H9 (cell line): ENCODE data around the gene CCDC169. TPM values are rescaled to one million over a fixed set of nuclear protein-coding genes. Genes with fewer than 3 reads are reported as not detected.

Source experiments
- DNase-seq: peaks from one replicate; pipeline ENCODE4 v3.0.0-alpha.2; 2017
- H2AFZ ChIP-seq: one replicate; pipeline ENCODE4 v1.6.1; 2013; ENCODE audit warnings: mild to moderate bottlenecking, low read length, control low read depth, moderate library complexity
- H2AK5ac ChIP-seq: 2 replicates; pipeline ENCODE4 v1.6.1; 2013; ENCODE audit warnings: low read length, control low read depth, mixed read lengths; ENCODE audit not compliant: insufficient read length
- H2BK120ac ChIP-seq: one replicate; pipeline ENCODE4 v1.6.1; 2013; ENCODE audit warnings: low read depth, mild to moderate bottlenecking, low read length, control low read depth, inconsistent platforms; ENCODE audit not compliant: poor library complexity, severe bottlenecking
- H2BK12ac ChIP-seq: 2 replicates; pipeline ENCODE4 v1.6.1; 2013; ENCODE audit warnings: low read length, control low read depth, mixed read lengths, low read depth; ENCODE audit not compliant: insufficient read length
- H2BK15ac ChIP-seq: 2 replicates; pipeline ENCODE4 v1.6.1; 2013; ENCODE audit warnings: low read depth, low read length, control low read depth
- H2BK20ac ChIP-seq: one replicate; pipeline ENCODE4 v1.6.1; 2013; ENCODE audit warnings: low read depth, mild to moderate bottlenecking, low read length, control low read depth, inconsistent platforms; ENCODE audit not compliant: poor library complexity, severe bottlenecking
- H2BK5ac ChIP-seq: 2 replicates; pipeline ENCODE4 v1.6.1; 2013; ENCODE audit warnings: low read length, control low read depth, mixed read lengths; ENCODE audit not compliant: insufficient read length
- H3K14ac ChIP-seq: 2 replicates; pipeline ENCODE4 v1.6.1; 2013; ENCODE audit warnings: low read length, control low read depth; ENCODE audit not compliant: insufficient read depth
- H3K18ac ChIP-seq: 2 replicates; pipeline ENCODE4 v1.6.1; 2013; ENCODE audit warnings: low read depth, mild to moderate bottlenecking, mixed read lengths, low read length, control low read depth; ENCODE audit not compliant: insufficient read length
- H3K23ac ChIP-seq: 2 replicates; pipeline ENCODE4 v1.6.1; 2013; ENCODE audit warnings: low read length, control low read depth, mixed read lengths, low read depth; ENCODE audit not compliant: insufficient read length
- H3K23me2 ChIP-seq: 2 replicates; pipeline ENCODE4 v1.6.1; 2013; ENCODE audit warnings: low read depth, mild to moderate bottlenecking, mixed read lengths, low read length, control low read depth; ENCODE audit not compliant: insufficient read length, poor library complexity, severe bottlenecking
- H3K27ac ChIP-seq: 2 replicates; pipeline ENCODE4 v1.5.1; 2013; ENCODE audit warnings: low read length, control low read depth, mixed read lengths, low read depth; ENCODE audit not compliant: insufficient read length
- H3K27me3 ChIP-seq: 2 replicates; pipeline ENCODE4 v1.6.1; 2013; ENCODE audit warnings: low read length, control low read depth, inconsistent platforms; ENCODE audit not compliant: insufficient read depth
- H3K4ac ChIP-seq: 2 replicates; pipeline ENCODE4 v1.6.1; 2013; ENCODE audit warnings: low read depth, mild to moderate bottlenecking, control low read depth, inconsistent platforms, low read length, moderate library complexity
- H3K4me1 ChIP-seq: 2 replicates; pipeline ENCODE4 v1.6.1; 2013; ENCODE audit warnings: low read length, control low read depth, inconsistent platforms; ENCODE audit not compliant: insufficient read depth
- H3K4me2 ChIP-seq: 2 replicates; pipeline ENCODE4 v1.6.1; 2013; ENCODE audit warnings: low read length, control low read depth, mixed read lengths; ENCODE audit not compliant: insufficient read length, insufficient read depth
- H3K56ac ChIP-seq: 2 replicates; pipeline ENCODE4 v1.6.1; 2013; ENCODE audit warnings: low read depth, mild to moderate bottlenecking, mixed read lengths, low read length, control low read depth; ENCODE audit not compliant: insufficient read length
- H3K79me1 ChIP-seq: 2 replicates; pipeline ENCODE4 v1.6.1; 2013; ENCODE audit warnings: low read depth, mild to moderate bottlenecking, moderate library complexity, low read length, control low read depth, inconsistent platforms; ENCODE audit not compliant: insufficient read depth, poor library complexity, severe bottlenecking
- H3K79me2 ChIP-seq: 2 replicates; pipeline ENCODE4 v1.6.1; 2013; ENCODE audit warnings: low read length, control low read depth, inconsistent platforms; ENCODE audit not compliant: insufficient read depth
- H3K9ac ChIP-seq: 2 replicates; pipeline ENCODE4 v1.6.1; 2013; ENCODE audit warnings: low read length, control low read depth, mixed read lengths; ENCODE audit not compliant: insufficient read length; ENCODE audit errors: extremely low read depth
- H3K9me3 ChIP-seq: one replicate; pipeline ENCODE4 v1.6.1; 2013; ENCODE audit warnings: low read depth, low read length, inconsistent platforms; ENCODE audit not compliant: control insufficient read depth
- H3T11ph ChIP-seq: one replicate; pipeline ENCODE4 v1.6.1; 2013; ENCODE audit warnings: mild to moderate bottlenecking, low read length, control low read depth, inconsistent platforms
- H4K20me1 ChIP-seq: one replicate; pipeline ENCODE4 v1.6.1; 2013; ENCODE audit not compliant: control insufficient read depth, insufficient read length, insufficient read depth
- H4K5ac ChIP-seq: 2 replicates; pipeline ENCODE4 v1.6.1; 2013; ENCODE audit warnings: low read depth, mild to moderate bottlenecking, mixed read lengths, low read length, control low read depth; ENCODE audit not compliant: insufficient read length
- H4K8ac ChIP-seq: replicated peaks from 2 replicates; pipeline ENCODE4 v1.6.1; 2013; ENCODE audit warnings: low read length, control low read depth, mixed read lengths, low read depth; ENCODE audit not compliant: insufficient read length
- H4K91ac ChIP-seq: 2 replicates; pipeline ENCODE4 v1.6.1; 2013; ENCODE audit warnings: low read depth, mild to moderate bottlenecking, moderate library complexity, mixed read lengths, low read length, control low read depth; ENCODE audit not compliant: insufficient read length
- H3K27ac Mint-ChIP-seq, 3 experiments: 2 replicates in 2 of 3; 3 replicates in 1 of 3; pipeline ENCODE4 v1.8.0; 2020 to 2021; ENCODE audit warnings: mixed read lengths in 3 of 3, mild to moderate bottlenecking in 1 of 3, moderate library complexity in 1 of 3
- H3K27me3 Mint-ChIP-seq: 2 replicates; pipeline ENCODE4 v1.8.0; 2021; ENCODE audit warnings: low read depth, mild to moderate bottlenecking, moderate library complexity, mixed read lengths
- H3K36me3 Mint-ChIP-seq, 3 experiments: 2 replicates in 2 of 3; 3 replicates in 1 of 3; pipeline ENCODE4 v1.8.0; 2020 to 2021; ENCODE audit warnings: low read depth in 3 of 3, mixed read lengths in 3 of 3; ENCODE audit not compliant: insufficient read depth in 1 of 3
- H3K4me1 Mint-ChIP-seq, 2 experiments: 2 replicates each; pipeline ENCODE4 v1.8.0; 2020; ENCODE audit warnings: mixed read lengths in 2 of 2
- H3K4me3 Mint-ChIP-seq, 2 experiments: 2 replicates in 1 of 2; 3 replicates in 1 of 2; pipeline ENCODE4 v1.8.0; 2020 to 2021; ENCODE audit warnings: mild to moderate bottlenecking in 2 of 2, mixed read lengths in 2 of 2, moderate library complexity in 1 of 2
- H3K9me3 Mint-ChIP-seq, 2 experiments: 2 replicates in 1 of 2; 3 replicates in 1 of 2; pipeline ENCODE4 v1.8.0; 2020; ENCODE audit warnings: mild to moderate bottlenecking in 2 of 2, mixed read lengths in 2 of 2, moderate library complexity in 1 of 2
- WGBS: extraction: QIAGEN DNeasy Blood & Tissue Kit; methylation state at CpG from one replicate; pipeline ENCODE4 v1.1.7; 2013; ENCODE audit warnings: missing lambda C conversion rate, low lambda C conversion rate, mixed read lengths; ENCODE audit not compliant: insufficient read length; ENCODE audit errors: extremely low coverage; 5-methylcytosine and 5-hydroxymethylcytosine counted together
- total RNA-seq: library from RNA; stranded (reverse); gene quantifications from 2 replicates; pipeline ENCODE4 v1.2.1, GENCODE V29; 2021
- TF ChIP-seq, protein P1 (sequence below): fragments of 200-600 bp; sonication (generic); conservative IDR thresholded peaks from 3 replicates; pipeline ENCODE4 v1.8.0; 2021; ENCODE audit warnings: antibody characterized with exemption, mild to moderate bottlenecking

Gene CCDC169
- total RNA-seq, 1 experiment from 2014 or later: 19.1 TPM

DNA sequence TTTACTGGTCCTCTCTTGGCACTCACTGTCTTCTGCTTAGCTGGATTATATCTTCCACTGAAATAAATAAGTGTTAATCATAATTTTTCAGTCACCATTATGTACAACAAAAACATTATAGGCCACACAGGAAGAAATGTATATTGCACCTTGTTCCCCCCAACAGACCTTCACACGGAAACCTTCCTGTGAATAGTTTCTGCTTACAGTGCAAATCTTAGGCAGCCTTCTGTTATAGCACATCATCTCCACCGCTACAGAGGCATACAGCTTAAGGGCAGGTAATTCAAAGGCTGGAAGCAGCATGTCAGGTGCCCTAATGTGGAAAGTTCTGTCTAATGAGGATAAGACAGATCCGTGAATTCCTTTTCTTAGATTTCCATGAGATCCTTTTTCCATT, 66.4 kb downstream of the CCDC169 start:
- peaks cover 0 to 15% (median 7%) of the 10 kb centered on the region in 3 experiments; a peak in 5 of 7 replicates for H3K36me3 Mint-ChIP-seq

More for the DNA sequence above, 66.4 kb downstream of the CCDC169 start:
- no peak overlapping the region for H2BK12ac ChIP-seq
- H3K27me3 Mint-ChIP-seq: no peaks in the 10 kb centered on the region
- no peak overlapping the region for H3K23ac ChIP-seq
- H3K4me2 ChIP-seq: no peak overlapping the region
- H3K23me2 ChIP-seq: no peaks in the 10 kb centered on the region
- no peak overlapping the region for H3K4ac ChIP-seq
- H3K27ac ChIP-seq: no peak overlapping the region
- no peak overlapping the region for H2BK20ac ChIP-seq
- H3K4me1 Mint-ChIP-seq: no peaks in the 10 kb centered on the region; a peak in 1 of 4 replicates
- no peak for DNase-seq
- H3K56ac ChIP-seq: no peak overlapping the region
- H3K27me3 ChIP-seq: no peaks in the 10 kb centered on the region
- no peak overlapping the region for H3K14ac ChIP-seq
- no peak overlapping the region for H2AFZ ChIP-seq
- no peak overlapping the region for H4K5ac ChIP-seq
- no peak overlapping the region for H2BK15ac ChIP-seq
- no peaks in the 10 kb centered on the region for H3K79me2 ChIP-seq
- no peaks in the 10 kb centered on the region for H3K4me1 ChIP-seq
- no peak overlapping the region for H4K91ac ChIP-seq
- H3K9ac ChIP-seq: no peak overlapping the region
- H2BK5ac ChIP-seq: no peak overlapping the region
- no peak overlapping the region for H3K18ac ChIP-seq
- H3K79me1 ChIP-seq: no peaks in the 10 kb centered on the region
- no peaks in the 10 kb centered on the region for H3K9me3 ChIP-seq
- TF ChIP-seq, protein P1, sequence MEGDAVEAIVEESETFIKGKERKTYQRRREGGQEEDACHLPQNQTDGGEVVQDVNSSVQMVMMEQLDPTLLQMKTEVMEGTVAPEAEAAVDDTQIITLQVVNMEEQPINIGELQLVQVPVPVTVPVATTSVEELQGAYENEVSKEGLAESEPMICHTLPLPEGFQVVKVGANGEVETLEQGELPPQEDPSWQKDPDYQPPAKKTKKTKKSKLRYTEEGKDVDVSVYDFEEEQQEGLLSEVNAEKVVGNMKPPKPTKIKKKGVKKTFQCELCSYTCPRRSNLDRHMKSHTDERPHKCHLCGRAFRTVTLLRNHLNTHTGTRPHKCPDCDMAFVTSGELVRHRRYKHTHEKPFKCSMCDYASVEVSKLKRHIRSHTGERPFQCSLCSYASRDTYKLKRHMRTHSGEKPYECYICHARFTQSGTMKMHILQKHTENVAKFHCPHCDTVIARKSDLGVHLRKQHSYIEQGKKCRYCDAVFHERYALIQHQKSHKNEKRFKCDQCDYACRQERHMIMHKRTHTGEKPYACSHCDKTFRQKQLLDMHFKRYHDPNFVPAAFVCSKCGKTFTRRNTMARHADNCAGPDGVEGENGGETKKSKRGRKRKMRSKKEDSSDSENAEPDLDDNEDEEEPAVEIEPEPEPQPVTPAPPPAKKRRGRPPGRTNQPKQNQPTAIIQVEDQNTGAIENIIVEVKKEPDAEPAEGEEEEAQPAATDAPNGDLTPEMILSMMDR: no peak
- no peaks in the 10 kb centered on the region for H4K20me1 ChIP-seq
- H3K4me3 Mint-ChIP-seq: no peak overlapping the region
- H4K8ac ChIP-seq: no peak overlapping the region
- no peak overlapping the region for H3K27ac Mint-ChIP-seq
- H3T11ph ChIP-seq: no peak overlapping the region
- H2AK5ac ChIP-seq: no peak overlapping the region
- WGBS: no CpG with 5 or more reads among the region's 3 CpGs
- H2BK120ac ChIP-seq: no peak overlapping the region
- H3K9me3 Mint-ChIP-seq: peaks cover 10 to 17% of the 10 kb centered on the region in 2 experiments; a peak in 3 of 5 replicates
